ENCODE measurements around the gene SEC24C. TPM values are rescaled to one million over a fixed set of nuclear protein-coding genes. Genes with fewer than 3 reads are reported as not detected.

Gene SEC24C
- total RNA-seq, 2 experiments from 2014 or later = 87.5 to 88.7 TPM

- ChIA-PET POLR2A (interaction anchor here (1.2 to 11.7 kb wide), 6 partner anchors 8 to 20 kb away, joined by 3 to 112 read pairs (median 5); a partner anchor contains a TSS), CTCF (interaction anchor here (0.9 to 1.2 kb wide), 3 partner anchors 8 to 291 kb away, joined by 3 read pairs; no protein-coding TSS in a partner anchor)
- Mint-ChIP-seq H3K27me3 (no peaks in the 10 kb centered on the region), H3K27ac (no peak overlapping the region), H3K4me1 (ENCODE audit: low read depth) (peaks cover 20% of the 10 kb centered on the region), H3K4me3 (no peak overlapping the region), H3K36me3 (ENCODE audit: low read depth) (peaks cover 17% of the 10 kb centered on the region), H3K9me3 (no peaks in the 10 kb centered on the region)
- TF ChIP-seq CTCF (IDR thresholded peaks at IDR 0.05) = no peak
- ATAC-seq (no peak), DNase-seq (no peak)
- intact Hi-C loops (cut with micrococcal nuclease) = no loop called here
Observed at GRCh38 chr10:73788864-73789658, 44.9 kb downstream of the SEC24C start.

- TF ChIP-seq CTCF (IDR thresholded peaks at IDR 0.05) = no peak
- Mint-ChIP-seq H3K27me3 (no peaks in the 10 kb centered on the region), H3K9me3 (no peaks in the 10 kb centered on the region), H3K4me1 (ENCODE audit: low read depth) (peaks cover 18% of the 10 kb centered on the region), H3K36me3 (ENCODE audit: low read depth) (peaks cover 21% of the 10 kb centered on the region), H3K27ac (no peak overlapping the region), H3K4me3 (no peak overlapping the region)
- intact Hi-C loops (cut with micrococcal nuclease) = no loop called here
- ChIA-PET POLR2A (interaction anchor here (1.2 to 11.7 kb wide), 4 partner anchors 11 to 20 kb away, joined by 3 to 112 read pairs (median 8); a partner anchor contains a TSS), CTCF (interaction anchor here (0.9 kb wide), 2 partner anchors 9 to 21 kb away, joined by 3 read pairs; no protein-coding TSS in a partner anchor)
- DNase-seq (no peak), ATAC-seq (no peak)
Observed at GRCh38 chr10:73789659-73790055, 45.5 kb downstream of the SEC24C start.

GRCh38 chr10:73790886-73791625 lies 46.9 kb downstream of the SEC24C start:
- Mint-ChIP-seq H3K27ac (no peak overlapping the region), H3K9me3 (no peaks in the 10 kb centered on the region), H3K27me3 (no peaks in the 10 kb centered on the region), H3K4me1 (ENCODE audit: low read depth) (peaks cover 14% of the 10 kb centered on the region), H3K4me3 (no peak overlapping the region), H3K36me3 (ENCODE audit: low read depth) (peaks cover 23% of the 10 kb centered on the region)
- intact Hi-C loops (cut with micrococcal nuclease) = no loop called here
- POLR2A ChIA-PET = interaction anchor here (0.5 kb wide), 1 partner anchor 239 kb away, joined by 3 read pairs; no protein-coding TSS in a partner anchor
- no peak for TF ChIP-seq CTCF (IDR thresholded peaks at IDR 0.05)
- DNase-seq (no peak), ATAC-seq (no peak)
- CTCF ChIA-PET = no interaction called here

GRCh38 chr10:73791871-73792400 lies 47.8 kb downstream of the SEC24C start:
- Mint-ChIP-seq H3K9me3 (no peaks in the 10 kb centered on the region), H3K4me1 (ENCODE audit: low read depth) (peaks cover 8% of the 10 kb centered on the region), H3K36me3 (ENCODE audit: low read depth) (peaks cover 25% of the 10 kb centered on the region), H3K27ac (no peak overlapping the region), H3K4me3 (no peak overlapping the region), H3K27me3 (no peaks in the 10 kb centered on the region)
- ATAC-seq = no peak
- intact Hi-C loops (cut with micrococcal nuclease) = no loop called here
- CTCF ChIA-PET = no interaction called here
- DNase-seq = no peak
- no peak for TF ChIP-seq CTCF (IDR thresholded peaks at IDR 0.05)
- POLR2A ChIA-PET = interaction anchor here (0.6 to 8.4 kb wide), 2 partner anchors 10 to 15 kb away, joined by 3 to 110 read pairs; partner anchors contain the start of gene NDST2
